ENCODE measurements around the gene MLLT11. TPM values are rescaled to one million over a fixed set of nuclear protein-coding genes. Genes with fewer than 3 reads are reported as not detected.
A peak's percentile ranks its signal among the peaks of the same experiment; 100 is the strongest.

Gene MLLT11
- total and polyA plus RNA-seq, 7 donors = 0.60 to 5.0 (median 2.9) TPM

DNA sequence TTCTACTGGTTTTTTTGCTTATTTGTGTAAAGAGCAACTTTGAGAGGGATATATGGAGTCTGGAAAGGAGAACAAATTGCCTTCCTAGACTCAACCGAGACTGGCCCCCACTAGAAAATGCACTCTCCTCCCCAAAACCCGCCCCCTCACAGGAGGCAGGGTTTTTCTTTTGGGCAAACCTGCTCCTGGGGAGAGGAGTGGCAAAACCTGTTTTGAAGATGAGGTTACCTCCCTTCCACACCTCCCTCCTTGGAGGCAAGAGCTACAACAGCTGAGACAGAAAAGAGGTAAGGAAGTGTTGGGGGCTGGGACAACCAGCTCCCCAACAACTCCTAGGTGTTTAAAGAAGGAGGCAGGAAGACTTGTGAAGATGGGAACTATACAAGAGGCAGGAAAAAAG, 23.8 kb upstream of the MLLT11 start, which contains the start of gene BNIPL:
Gene BNIPL (plus strand): TSS at position 231 of the 400 bp plus-strand sequence. CDS start 140 bp downstream, at position 371.
- intact Hi-C loops (cut with DNase I) = no loop called here
- WGBS, 2 donors = 43 to 73% methylated on average over 2 of the region's 2 CpGs
- DNase-seq = no peak
- Histone ChIP-seq H3K27me3 (no peaks in the 10 kb centered on the region), H3K4me3 (no peak within 1 kb of the TSS), H3K9me3 (no peaks in the 10 kb centered on the region), H3K27ac (no peak within 1 kb of the TSS), H3K36me3 (peaks cover 0 to 40% (median 12%) of the 10 kb centered on the region in 4 donors), H3K4me1 (no peaks in the 10 kb centered on the region)
- TF ChIP-seq, protein P1, sequence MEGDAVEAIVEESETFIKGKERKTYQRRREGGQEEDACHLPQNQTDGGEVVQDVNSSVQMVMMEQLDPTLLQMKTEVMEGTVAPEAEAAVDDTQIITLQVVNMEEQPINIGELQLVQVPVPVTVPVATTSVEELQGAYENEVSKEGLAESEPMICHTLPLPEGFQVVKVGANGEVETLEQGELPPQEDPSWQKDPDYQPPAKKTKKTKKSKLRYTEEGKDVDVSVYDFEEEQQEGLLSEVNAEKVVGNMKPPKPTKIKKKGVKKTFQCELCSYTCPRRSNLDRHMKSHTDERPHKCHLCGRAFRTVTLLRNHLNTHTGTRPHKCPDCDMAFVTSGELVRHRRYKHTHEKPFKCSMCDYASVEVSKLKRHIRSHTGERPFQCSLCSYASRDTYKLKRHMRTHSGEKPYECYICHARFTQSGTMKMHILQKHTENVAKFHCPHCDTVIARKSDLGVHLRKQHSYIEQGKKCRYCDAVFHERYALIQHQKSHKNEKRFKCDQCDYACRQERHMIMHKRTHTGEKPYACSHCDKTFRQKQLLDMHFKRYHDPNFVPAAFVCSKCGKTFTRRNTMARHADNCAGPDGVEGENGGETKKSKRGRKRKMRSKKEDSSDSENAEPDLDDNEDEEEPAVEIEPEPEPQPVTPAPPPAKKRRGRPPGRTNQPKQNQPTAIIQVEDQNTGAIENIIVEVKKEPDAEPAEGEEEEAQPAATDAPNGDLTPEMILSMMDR (IDR thresholded peaks at IDR 0.05) = no peak
- TF ChIP-seq POLR2AphosphoS5 (IDR thresholded peaks at IDR 0.05) (no peak), POLR2A (IDR thresholded peaks at IDR 0.05) (no peak), EP300 (IDR thresholded peaks at IDR 0.05) (no peak)

DNA sequence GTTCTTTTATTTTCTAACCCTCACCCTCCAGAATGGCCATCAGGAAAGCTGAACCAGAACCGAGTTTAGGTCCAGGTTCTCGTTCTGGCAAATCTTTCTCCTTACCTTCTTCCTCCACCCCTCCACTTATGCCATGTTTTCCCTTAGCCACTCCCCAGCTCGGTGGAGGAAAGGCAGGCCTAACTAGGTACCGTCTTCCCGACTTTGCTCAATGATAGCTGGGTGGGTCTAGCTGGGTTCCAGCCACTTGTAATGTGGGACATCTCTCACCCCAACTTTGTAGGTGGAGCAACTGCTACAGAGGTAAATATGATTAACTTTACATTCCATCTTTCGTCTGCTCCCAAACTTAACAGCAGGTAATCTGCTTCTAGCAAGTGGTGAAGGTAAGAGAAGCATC, 23.2 kb upstream of the MLLT11 start:
- no peaks in the 10 kb centered on the region for H3K9me3 ChIP-seq
- WGBS, 2 donors = 80 to 84% methylated on average over 6 of the region's 6 CpGs
- H3K27ac ChIP-seq = no peak overlapping the region
- H3K4me1 ChIP-seq = no peaks in the 10 kb centered on the region
- H3K27me3 ChIP-seq = no peaks in the 10 kb centered on the region
- no peak for TF ChIP-seq EP300 (IDR thresholded peaks at IDR 0.05)
- TF ChIP-seq, protein P1 (IDR thresholded peaks at IDR 0.05) = no peak
- no peak for TF ChIP-seq POLR2A (IDR thresholded peaks at IDR 0.05)
- no peak for TF ChIP-seq POLR2AphosphoS5 (IDR thresholded peaks at IDR 0.05)
- peaks cover 0 to 33% (median 11%) of the 10 kb centered on the region in 4 donors for H3K36me3 ChIP-seq
- no peak overlapping the region for H3K4me3 ChIP-seq
- intact Hi-C loops (cut with DNase I) = no loop called here
- DNase-seq = peak; percentile 15

DNA sequence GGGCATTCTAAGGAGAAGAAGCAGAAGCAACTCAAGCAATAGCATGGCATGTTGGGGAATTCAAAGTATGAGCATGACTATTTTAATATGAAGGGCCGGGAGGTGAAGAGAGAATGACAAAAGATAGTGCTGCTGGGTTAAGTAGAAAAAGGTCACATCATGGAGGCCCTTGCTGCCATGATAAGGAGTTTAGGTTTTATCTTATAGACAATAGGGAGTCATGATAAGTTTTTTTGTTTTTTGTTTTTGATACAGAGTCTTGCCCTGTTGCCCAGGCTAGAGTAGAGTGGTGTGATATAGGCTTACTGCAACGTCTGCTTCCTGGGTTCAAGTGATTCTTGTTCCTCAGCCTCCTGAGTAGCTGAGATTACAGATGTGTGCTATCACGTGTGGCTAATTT, 20.7 kb upstream of the MLLT11 start:
- DNase-seq = no peak
- intact Hi-C loops (cut with DNase I) = no loop called here
- WGBS, 2 donors = 89 to 95% methylated on average over 3 of the region's 3 CpGs
- Histone ChIP-seq H3K27ac (no peak overlapping the region), H3K4me3 (no peak overlapping the region), H3K9me3 (no peaks in the 10 kb centered on the region), H3K27me3 (no peaks in the 10 kb centered on the region), H3K4me1 (no peaks in the 10 kb centered on the region), H3K36me3 (peaks cover 0 to 11% (median 5%) of the 10 kb centered on the region in 4 donors)
- TF ChIP-seq POLR2AphosphoS5 (IDR thresholded peaks at IDR 0.05) (no peak), POLR2A (IDR thresholded peaks at IDR 0.05) (no peak), EP300 (IDR thresholded peaks at IDR 0.05) (no peak)
- TF ChIP-seq, protein P1 (IDR thresholded peaks at IDR 0.05) = no peak

DNA sequence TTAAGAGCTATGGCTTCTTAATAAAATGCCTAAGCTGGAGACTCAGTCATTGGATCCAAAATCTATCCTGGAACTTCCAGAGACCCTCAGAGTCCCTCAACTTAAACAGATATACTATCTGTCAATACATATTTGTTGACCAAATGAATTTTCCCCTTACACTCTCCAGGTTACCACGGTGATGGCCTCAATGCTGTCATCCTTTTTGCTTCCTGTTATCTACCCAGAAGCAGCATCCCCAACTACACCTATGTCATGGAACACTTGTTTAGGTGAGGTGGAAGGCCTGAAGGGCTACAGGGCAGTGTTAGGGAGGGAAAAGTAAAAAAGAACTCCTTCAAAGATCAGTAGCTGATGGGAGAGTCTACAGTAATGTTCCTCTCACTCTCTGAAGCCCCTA, 17.0 kb upstream of the MLLT11 start:
- no peaks in the 10 kb centered on the region for H3K27me3 ChIP-seq
- H3K9me3 ChIP-seq = no peaks in the 10 kb centered on the region
- peak; percentile 0 for DNase-seq
- 90 to 94% methylated on average over 1 of the region's 1 CpG for WGBS, 2 donors
- peaks cover 0 to 8% (median 6%) of the 10 kb centered on the region in 4 donors for H3K4me1 ChIP-seq
- intact Hi-C loops (cut with DNase I) = no loop called here
- no peak overlapping the region for H3K27ac ChIP-seq
- H3K36me3 ChIP-seq = no peaks in the 10 kb centered on the region
- TF ChIP-seq POLR2A (IDR thresholded peaks at IDR 0.05) (no peak), EP300 (IDR thresholded peaks at IDR 0.05) (no peak), POLR2AphosphoS5 (IDR thresholded peaks at IDR 0.05) (no peak)
- TF ChIP-seq, protein P1 (IDR thresholded peaks at IDR 0.05) = no peak
- no peak overlapping the region for H3K4me3 ChIP-seq

DNA sequence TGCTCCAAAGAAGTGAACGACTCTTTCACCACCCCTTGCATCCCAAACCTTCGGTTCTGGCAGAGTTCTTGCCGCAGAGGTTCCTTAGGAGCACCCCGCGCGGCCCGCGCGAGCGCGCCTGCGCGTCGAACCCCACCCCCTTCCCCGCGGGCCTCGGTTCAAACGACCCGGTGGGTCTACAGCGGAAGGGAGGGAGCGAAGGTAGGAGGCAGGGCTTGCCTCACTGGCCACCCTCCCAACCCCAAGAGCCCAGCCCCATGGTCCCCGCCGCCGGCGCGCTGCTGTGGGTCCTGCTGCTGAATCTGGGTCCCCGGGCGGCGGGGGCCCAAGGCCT, 12.6 kb upstream of the MLLT11 start, which contains the start of gene C1orf56:
Gene C1orf56 (plus strand): TSS at position 161 of the 334 bp plus-strand sequence. CDS start 97 bp downstream, at position 258.
- H3K4me3 ChIP-seq = peak within 1 kb of the TSS; percentile 50 to 87 (median 70)
- 0% methylated on average over 29 of the region's 29 CpGs for WGBS, 2 donors
- intact Hi-C loops (cut with DNase I) = loop anchor here (5.0 kb wide), 1 partner anchor 70 kb away; no protein-coding TSS in a partner anchor
- H3K27ac ChIP-seq = peak within 1 kb of the TSS; percentile 89 to 96 (median 92)
- no peak for TF ChIP-seq EP300 (IDR thresholded peaks at IDR 0.05)
- TF ChIP-seq POLR2AphosphoS5 (IDR thresholded peaks at IDR 0.05) = peak; percentile 83 to 90 (median 90)
- TF ChIP-seq POLR2A (IDR thresholded peaks at IDR 0.05) = peak; percentile 39 to 61
- H3K4me1 ChIP-seq = peaks cover 0 to 29% (median 18%) of the 10 kb centered on the region in 4 donors
- no peaks in the 10 kb centered on the region for H3K9me3 ChIP-seq
- H3K36me3 ChIP-seq = peaks cover 3 to 21% (median 11%) of the 10 kb centered on the region in 4 donors
- no peaks in the 10 kb centered on the region for H3K27me3 ChIP-seq
- DNase-seq = peak; percentile 91

All from sigmoid colon (tissue), 7 donors.